ENCODE results near the gene TENM3. TPM values are rescaled to one million over a fixed set of nuclear protein-coding genes. Genes with fewer than 3 reads are reported as not detected.

TENM3 gene
- polyA plus RNA-seq, 1 experiment, result 54.9 TPM

- Histone ChIP-seq H3K27ac (ENCODE audit: low read depth, low read length) (no peak overlapping the region), H3K27me3 (ENCODE audit: control insufficient read depth, insufficient read depth, low read length) (no peaks in the 10 kb centered on the region), H3K9me3 (ENCODE audit: control insufficient read depth, insufficient read depth, low read length) (peaks cover 5% of the 10 kb centered on the region; the same call in 1 of the 2 replicates), H3K4me3 (ENCODE audit: low read depth, low read length) (no peak overlapping the region)
- no peak for TF ChIP-seq CTCF (IDR thresholded peaks at IDR 0.05; ENCODE audit: low read depth, low read length)
- ChIA-PET POLR2A (interaction anchor here (0.6 kb wide), 1 partner anchor 18 kb away, joined by 3 read pairs; no protein-coding TSS in a partner anchor), CTCF (interaction anchor here (0.6 kb wide), 1 partner anchor 61 kb away, joined by 3 read pairs; no protein-coding TSS in a partner anchor)
- DNase-seq (ENCODE audit: low read depth, low spot score), result no peak
Measured at GRCh38 chr4:182585321-182585720, 342.1 kb downstream of the TENM3 start.

DNA sequence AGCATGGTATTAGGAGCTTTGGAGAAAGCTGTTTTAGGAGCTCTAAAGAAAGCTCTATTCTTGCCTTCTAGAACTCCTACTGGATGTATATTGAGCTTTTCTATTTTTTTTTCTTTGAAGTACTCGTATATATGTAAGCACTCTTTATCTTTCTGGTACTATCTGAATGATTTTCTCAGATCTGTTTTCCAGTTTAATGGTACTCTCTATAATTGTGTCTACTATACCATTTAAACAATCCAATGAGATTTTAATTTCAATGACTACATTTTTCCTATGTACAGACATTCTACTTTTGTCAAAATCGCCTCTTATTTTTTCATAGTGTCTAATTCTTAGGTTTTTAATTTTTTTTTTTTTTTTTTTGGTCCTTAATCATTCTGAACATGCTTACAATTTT is 345.9 kb downstream of the TENM3 start:
- CTCF ChIA-PET, result no interaction called here

GRCh38 chr4:182593402-182593801 is 350.2 kb downstream of the TENM3 start:
- Histone ChIP-seq H3K27me3 (ENCODE audit: control insufficient read depth, insufficient read depth, low read length) (no peaks in the 10 kb centered on the region), H3K27ac (ENCODE audit: low read depth, low read length) (no peak overlapping the region), H3K9me3 (ENCODE audit: control insufficient read depth, insufficient read depth, low read length) (peaks cover 5% of the 10 kb centered on the region; the same call in 1 of the 2 replicates), H3K4me3 (ENCODE audit: low read depth, low read length) (no peak overlapping the region)
- DNase-seq (ENCODE audit: low read depth, low spot score), result no peak
- no peak for TF ChIP-seq CTCF (IDR thresholded peaks at IDR 0.05; ENCODE audit: low read depth, low read length)
- CTCF ChIA-PET, result interaction anchor here (0.5 kb wide), 1 partner anchor 1070 kb away, joined by 4 read pairs; no protein-coding TSS in a partner anchor
- POLR2A ChIA-PET, result interaction anchor here (0.6 kb wide), 1 partner anchor 12 kb away, joined by 8 read pairs; no protein-coding TSS in a partner anchor

More for the DNA sequence above, 345.9 kb downstream of the TENM3 start:
- H3K4me3 ChIP-seq (ENCODE audit: low read depth, low read length), result no peak overlapping the region
- peaks cover 5% of the 10 kb centered on the region; the same call in 1 of the 2 replicates for H3K9me3 ChIP-seq (ENCODE audit: control insufficient read depth, insufficient read depth, low read length)
- TF ChIP-seq CTCF (IDR thresholded peaks at IDR 0.05; ENCODE audit: low read depth, low read length), result no peak
- no peaks in the 10 kb centered on the region for H3K27me3 ChIP-seq (ENCODE audit: control insufficient read depth, insufficient read depth, low read length)
- no peak overlapping the region for H3K27ac ChIP-seq (ENCODE audit: low read depth, low read length)
- POLR2A ChIA-PET, result no interaction called here
- DNase-seq (ENCODE audit: low read depth, low spot score), result no peak

DNA sequence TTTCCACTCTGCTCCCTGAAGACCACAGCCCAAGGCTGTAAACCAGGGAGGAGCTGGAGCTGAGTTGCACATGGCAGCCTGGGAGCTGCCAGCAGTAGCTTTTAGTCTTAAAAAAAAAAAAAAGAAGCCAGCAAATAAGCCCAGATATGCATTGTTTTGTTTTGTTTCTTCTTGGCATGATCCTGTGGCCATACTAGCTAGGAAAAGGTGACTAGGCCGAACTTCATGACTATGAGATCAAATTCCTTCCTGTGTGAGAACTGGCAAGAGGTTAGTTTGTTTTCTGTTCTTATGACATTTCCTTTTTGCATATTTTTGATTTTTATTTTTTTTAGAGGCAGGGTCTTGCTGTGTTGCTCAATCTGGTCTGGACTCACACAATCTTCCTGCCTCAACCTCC is 350.7 kb downstream of the TENM3 start:
- POLR2A ChIA-PET, result interaction anchor here (0.6 kb wide), 1 partner anchor 11 kb away, joined by 8 read pairs; no protein-coding TSS in a partner anchor
- TF ChIP-seq CTCF (IDR thresholded peaks at IDR 0.05; ENCODE audit: low read depth, low read length), result no peak
- DNase-seq (ENCODE audit: low read depth, low spot score), result no peak
- CTCF ChIA-PET, result no interaction called here
- no peak overlapping the region for H3K4me3 ChIP-seq (ENCODE audit: low read depth, low read length)
- peaks cover 5% of the 10 kb centered on the region; the same call in 1 of the 2 replicates for H3K9me3 ChIP-seq (ENCODE audit: control insufficient read depth, insufficient read depth, low read length)
- no peaks in the 10 kb centered on the region for H3K27me3 ChIP-seq (ENCODE audit: control insufficient read depth, insufficient read depth, low read length)
- no peak overlapping the region for H3K27ac ChIP-seq (ENCODE audit: low read depth, low read length)

GRCh38 chr4:182600093-182600492 is 356.9 kb downstream of the TENM3 start:
- Histone ChIP-seq H3K27me3 (ENCODE audit: control insufficient read depth, insufficient read depth, low read length) (no peaks in the 10 kb centered on the region), H3K27ac (ENCODE audit: low read depth, low read length) (no peak overlapping the region), H3K9me3 (ENCODE audit: control insufficient read depth, insufficient read depth, low read length) (no peaks in the 10 kb centered on the region), H3K4me3 (ENCODE audit: low read depth, low read length) (no peak overlapping the region)
- TF ChIP-seq CTCF (IDR thresholded peaks at IDR 0.05; ENCODE audit: low read depth, low read length), result no peak
- POLR2A ChIA-PET, result no interaction called here
- DNase-seq (ENCODE audit: low read depth, low spot score), result no peak
- CTCF ChIA-PET, result no interaction called here
